Measurements from ENCODE around the gene TMEM147. TPM values are rescaled to one million over a fixed set of nuclear protein-coding genes. Genes with fewer than 3 reads are reported as not detected.

TMEM147 gene
- total and polyA plus RNA-seq, 4 donors = 18.1 to 97.4 (median 44.7) TPM

DNA sequence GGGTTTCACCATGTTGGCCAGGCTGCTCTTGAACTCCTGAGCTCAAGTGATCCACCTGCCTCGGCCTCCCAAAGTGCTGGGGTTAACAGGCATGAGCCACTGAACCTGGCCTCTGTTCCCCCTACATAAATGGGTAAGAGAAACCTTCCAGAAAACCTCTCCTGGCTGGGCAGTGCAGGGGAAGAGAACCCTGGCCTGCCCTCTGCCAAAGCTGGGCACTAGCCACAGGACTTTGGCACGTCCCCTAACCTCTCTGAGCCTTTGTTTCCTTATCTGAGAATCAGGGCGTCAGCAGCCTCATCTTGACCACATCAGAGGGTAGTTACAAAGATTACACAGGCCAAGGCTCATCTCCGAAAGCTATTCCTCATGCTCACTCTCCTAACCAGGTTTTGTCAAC, 19.6 kb upstream of the TMEM147 start:
- TF ChIP-seq JUND (IDR thresholded peaks at IDR 0.05) (no peak), NR2F2 (IDR thresholded peaks at IDR 0.05) (no peak), YY1 (IDR thresholded peaks at IDR 0.05) (no peak), TAF1 (conservative IDR thresholded peaks at IDR 0.05) (no peak), HNF4A (conservative IDR thresholded peaks at IDR 0.05) (no peak), FOXA2 (IDR thresholded peaks at IDR 0.05) (no peak), GABPA (IDR thresholded peaks at IDR 0.05 in 1 of 2, conservative IDR thresholded peaks at IDR 0.05 in 1 of 2) (no peak), FOXA1 (IDR thresholded peaks at IDR 0.05) (no peak), SP1 (IDR thresholded peaks at IDR 0.05) (no peak), RAD21 (IDR thresholded peaks at IDR 0.05) (no peak), HNF4G (IDR thresholded peaks at IDR 0.05) (no peak)
- TF ChIP-seq, protein P1, sequence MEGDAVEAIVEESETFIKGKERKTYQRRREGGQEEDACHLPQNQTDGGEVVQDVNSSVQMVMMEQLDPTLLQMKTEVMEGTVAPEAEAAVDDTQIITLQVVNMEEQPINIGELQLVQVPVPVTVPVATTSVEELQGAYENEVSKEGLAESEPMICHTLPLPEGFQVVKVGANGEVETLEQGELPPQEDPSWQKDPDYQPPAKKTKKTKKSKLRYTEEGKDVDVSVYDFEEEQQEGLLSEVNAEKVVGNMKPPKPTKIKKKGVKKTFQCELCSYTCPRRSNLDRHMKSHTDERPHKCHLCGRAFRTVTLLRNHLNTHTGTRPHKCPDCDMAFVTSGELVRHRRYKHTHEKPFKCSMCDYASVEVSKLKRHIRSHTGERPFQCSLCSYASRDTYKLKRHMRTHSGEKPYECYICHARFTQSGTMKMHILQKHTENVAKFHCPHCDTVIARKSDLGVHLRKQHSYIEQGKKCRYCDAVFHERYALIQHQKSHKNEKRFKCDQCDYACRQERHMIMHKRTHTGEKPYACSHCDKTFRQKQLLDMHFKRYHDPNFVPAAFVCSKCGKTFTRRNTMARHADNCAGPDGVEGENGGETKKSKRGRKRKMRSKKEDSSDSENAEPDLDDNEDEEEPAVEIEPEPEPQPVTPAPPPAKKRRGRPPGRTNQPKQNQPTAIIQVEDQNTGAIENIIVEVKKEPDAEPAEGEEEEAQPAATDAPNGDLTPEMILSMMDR (IDR thresholded peaks at IDR 0.05; ENCODE audit: low read depth, low read length, missing input control) = no peak
- TF ChIP-seq, protein P2, sequence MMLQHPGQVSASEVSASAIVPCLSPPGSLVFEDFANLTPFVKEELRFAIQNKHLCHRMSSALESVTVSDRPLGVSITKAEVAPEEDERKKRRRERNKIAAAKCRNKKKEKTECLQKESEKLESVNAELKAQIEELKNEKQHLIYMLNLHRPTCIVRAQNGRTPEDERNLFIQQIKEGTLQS (IDR thresholded peaks at IDR 0.05) = no peak
- TF ChIP-seq, protein P3, sequence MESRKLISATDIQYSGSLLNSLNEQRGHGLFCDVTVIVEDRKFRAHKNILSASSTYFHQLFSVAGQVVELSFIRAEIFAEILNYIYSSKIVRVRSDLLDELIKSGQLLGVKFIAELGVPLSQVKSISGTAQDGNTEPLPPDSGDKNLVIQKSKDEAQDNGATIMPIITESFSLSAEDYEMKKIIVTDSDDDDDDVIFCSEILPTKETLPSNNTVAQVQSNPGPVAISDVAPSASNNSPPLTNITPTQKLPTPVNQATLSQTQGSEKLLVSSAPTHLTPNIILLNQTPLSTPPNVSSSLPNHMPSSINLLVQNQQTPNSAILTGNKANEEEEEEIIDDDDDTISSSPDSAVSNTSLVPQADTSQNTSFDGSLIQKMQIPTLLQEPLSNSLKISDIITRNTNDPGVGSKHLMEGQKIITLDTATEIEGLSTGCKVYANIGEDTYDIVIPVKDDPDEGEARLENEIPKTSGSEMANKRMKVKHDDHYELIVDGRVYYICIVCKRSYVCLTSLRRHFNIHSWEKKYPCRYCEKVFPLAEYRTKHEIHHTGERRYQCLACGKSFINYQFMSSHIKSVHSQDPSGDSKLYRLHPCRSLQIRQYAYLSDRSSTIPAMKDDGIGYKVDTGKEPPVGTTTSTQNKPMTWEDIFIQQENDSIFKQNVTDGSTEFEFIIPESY (IDR thresholded peaks at IDR 0.05) = no peak
- Histone ChIP-seq H3K36me3 (ENCODE audit: control insufficient read depth in 4 of 4, insufficient read depth in 3 of 4, low read depth in 1 of 4, low read length in 3 of 4) (no peaks in the 10 kb centered on the region), H3K27ac (ENCODE audit: low read depth in 1 of 2, low read length in 2 of 2) (no peak overlapping the region), H3K27me3 (ENCODE audit: control insufficient read depth in 4 of 4, insufficient read depth in 4 of 4, low read length in 3 of 4) (peaks cover 0 to 3% (median 0%) of the 10 kb centered on the region in 4 donors), H3K9ac (ENCODE audit: low read depth in 1 of 2, low read length in 2 of 2) (no peak overlapping the region), H3K9me3 (ENCODE audit: control insufficient read depth in 4 of 4, low read length in 3 of 4) (no peaks in the 10 kb centered on the region), H3K4me3 (ENCODE audit: low read depth in 1 of 3, low read length in 3 of 3) (no peak overlapping the region), H3K4me1 (ENCODE audit: control insufficient read depth in 4 of 4, insufficient read depth in 4 of 4, low read length in 3 of 4) (no peaks in the 10 kb centered on the region)
- 75% methylated on average over 4 of the region's 4 CpGs for WGBS
- no peak for DNase-seq (ENCODE audit: low spot score)

DNA sequence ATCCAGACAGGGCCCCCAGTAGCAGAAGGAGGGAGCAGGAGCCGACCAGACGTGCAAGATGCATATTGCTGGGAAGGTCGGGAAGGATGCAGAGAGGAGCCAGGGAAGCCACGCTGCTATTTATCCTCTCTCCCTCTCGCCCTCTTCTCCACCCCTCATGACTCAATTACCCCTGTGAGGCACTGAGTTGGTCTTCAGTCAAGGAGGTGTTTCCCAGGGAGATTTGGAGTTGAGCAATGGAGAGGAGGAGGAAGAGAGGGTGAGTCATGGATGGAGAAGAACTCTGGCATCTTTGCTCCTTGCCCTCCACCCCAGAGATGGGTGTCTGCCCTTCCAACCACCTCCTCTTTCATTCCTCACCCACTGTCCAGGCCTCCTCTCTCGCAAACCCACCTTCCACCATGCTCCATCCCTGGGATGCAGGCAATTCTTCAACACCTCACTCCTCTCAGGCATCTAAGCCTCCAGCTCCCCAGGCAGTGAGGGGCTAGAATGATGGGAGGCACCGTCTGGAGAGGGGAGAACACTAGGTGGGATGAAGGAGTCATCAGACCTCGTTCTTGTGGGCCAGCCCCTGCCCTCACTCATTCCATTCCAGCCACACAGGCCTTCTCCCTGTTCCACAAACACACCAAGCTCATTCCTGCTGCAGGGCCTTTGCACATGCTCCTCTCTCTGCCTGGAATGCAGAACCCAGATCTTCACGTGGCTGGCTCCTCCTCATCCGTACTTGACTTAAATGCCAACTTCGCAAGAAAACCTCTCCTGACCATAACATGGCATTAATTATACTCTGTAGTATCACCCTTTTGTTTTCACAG, 17.0 kb upstream of the TMEM147 start, which contains the start of gene SBSN:
Gene SBSN (minus strand): TSS at position 94 of the 821 bp plus-strand sequence. CDS start 30 bp downstream, at position 64.
- DNase-seq (ENCODE audit: low spot score) = no peak
- Histone ChIP-seq H3K4me1 (ENCODE audit: control insufficient read depth in 4 of 4, insufficient read depth in 4 of 4, low read length in 3 of 4) (peaks cover 0 to 4% (median 0%) of the 10 kb centered on the region in 4 donors), H3K9ac (ENCODE audit: low read depth in 1 of 2, low read length in 2 of 2) (no peak within 1 kb of the TSS), H3K27me3 (ENCODE audit: control insufficient read depth in 4 of 4, insufficient read depth in 4 of 4, low read length in 3 of 4) (peaks cover 0 to 4% (median under 1%) of the 10 kb centered on the region in 4 donors), H3K9me3 (ENCODE audit: control insufficient read depth in 4 of 4, low read length in 3 of 4) (no peaks in the 10 kb centered on the region), H3K4me3 (ENCODE audit: low read depth in 1 of 3, low read length in 3 of 3) (no peak within 1 kb of the TSS), H3K36me3 (ENCODE audit: control insufficient read depth in 4 of 4, insufficient read depth in 3 of 4, low read depth in 1 of 4, low read length in 3 of 4) (no peaks in the 10 kb centered on the region), H3K27ac (ENCODE audit: low read depth in 1 of 2, low read length in 2 of 2) (no peak within 1 kb of the TSS)
- 81% methylated on average over 11 of the region's 11 CpGs for WGBS
- TF ChIP-seq SP1 (IDR thresholded peaks at IDR 0.05) (no peak), EGR1 (IDR thresholded peaks at IDR 0.05; ENCODE audit: low read depth in 2 of 2) (no peak), GABPA (IDR thresholded peaks at IDR 0.05 in 1 of 2, conservative IDR thresholded peaks at IDR 0.05 in 1 of 2) (no peak), YY1 (IDR thresholded peaks at IDR 0.05) (no peak), TAF1 (conservative IDR thresholded peaks at IDR 0.05) (no peak), MAX (IDR thresholded peaks at IDR 0.05) (no peak), RAD21 (IDR thresholded peaks at IDR 0.05) (no peak), JUND (IDR thresholded peaks at IDR 0.05) (no peak), RXRA (IDR thresholded peaks at IDR 0.05) (no peak), FOXA1 (IDR thresholded peaks at IDR 0.05) (no peak)
- TF ChIP-seq, protein P4, sequence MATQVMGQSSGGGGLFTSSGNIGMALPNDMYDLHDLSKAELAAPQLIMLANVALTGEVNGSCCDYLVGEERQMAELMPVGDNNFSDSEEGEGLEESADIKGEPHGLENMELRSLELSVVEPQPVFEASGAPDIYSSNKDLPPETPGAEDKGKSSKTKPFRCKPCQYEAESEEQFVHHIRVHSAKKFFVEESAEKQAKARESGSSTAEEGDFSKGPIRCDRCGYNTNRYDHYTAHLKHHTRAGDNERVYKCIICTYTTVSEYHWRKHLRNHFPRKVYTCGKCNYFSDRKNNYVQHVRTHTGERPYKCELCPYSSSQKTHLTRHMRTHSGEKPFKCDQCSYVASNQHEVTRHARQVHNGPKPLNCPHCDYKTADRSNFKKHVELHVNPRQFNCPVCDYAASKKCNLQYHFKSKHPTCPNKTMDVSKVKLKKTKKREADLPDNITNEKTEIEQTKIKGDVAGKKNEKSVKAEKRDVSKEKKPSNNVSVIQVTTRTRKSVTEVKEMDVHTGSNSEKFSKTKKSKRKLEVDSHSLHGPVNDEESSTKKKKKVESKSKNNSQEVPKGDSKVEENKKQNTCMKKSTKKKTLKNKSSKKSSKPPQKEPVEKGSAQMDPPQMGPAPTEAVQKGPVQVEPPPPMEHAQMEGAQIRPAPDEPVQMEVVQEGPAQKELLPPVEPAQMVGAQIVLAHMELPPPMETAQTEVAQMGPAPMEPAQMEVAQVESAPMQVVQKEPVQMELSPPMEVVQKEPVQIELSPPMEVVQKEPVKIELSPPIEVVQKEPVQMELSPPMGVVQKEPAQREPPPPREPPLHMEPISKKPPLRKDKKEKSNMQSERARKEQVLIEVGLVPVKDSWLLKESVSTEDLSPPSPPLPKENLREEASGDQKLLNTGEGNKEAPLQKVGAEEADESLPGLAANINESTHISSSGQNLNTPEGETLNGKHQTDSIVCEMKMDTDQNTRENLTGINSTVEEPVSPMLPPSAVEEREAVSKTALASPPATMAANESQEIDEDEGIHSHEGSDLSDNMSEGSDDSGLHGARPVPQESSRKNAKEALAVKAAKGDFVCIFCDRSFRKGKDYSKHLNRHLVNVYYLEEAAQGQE (IDR thresholded peaks at IDR 0.05) = no peak
- TF ChIP-seq, protein P3 (IDR thresholded peaks at IDR 0.05) = no peak
- TF ChIP-seq, protein P1 (IDR thresholded peaks at IDR 0.05; ENCODE audit: low read depth, low read length, missing input control) = no peak
